Kidney (tissue), 14 donors: ENCODE data around the gene SCN1B. TPM values are rescaled to one million over a fixed set of nuclear protein-coding genes. Genes with fewer than 3 reads are reported as not detected.
A peak's percentile ranks its signal among the peaks of the same experiment; 100 is the strongest.
"Not testable (repeated sequence)": the region's sequence is repeated elsewhere in the genome, so short reads cannot be mapped to it uniquely, and the experiment has no call there.

Experiments
- DNase-seq, 5 donors: peaks; one replicate each; pipeline ENCODE4 v3.0.0-alpha.2; 2013 to 2020
- FAIRE-seq: peaks from 2 replicates; lab custom pipeline; 2012; peaks lifted over from hg19 to GRCh38; lab: Jason Lieb, UNC
- H3K27ac ChIP-seq, 2 donors: one replicate each; pipeline ENCODE4 v1.7.0; 2013; ENCODE audit warnings: low read depth in 2 of 2, low read length in 2 of 2, inconsistent platforms in 1 of 2
- H3K27me3 ChIP-seq: one replicate; pipeline ENCODE4 v1.7.1; 2013; ENCODE audit warnings: low read length, inconsistent platforms; ENCODE audit not compliant: control insufficient read depth, insufficient read depth
- H3K36me3 ChIP-seq, 3 donors: one replicate each; pipeline versions ENCODE4 v1.7.0 to v1.7.1; 2013; ENCODE audit warnings: low read length in 3 of 3, control low read depth in 1 of 3, inconsistent platforms in 1 of 3; ENCODE audit not compliant: insufficient read depth in 3 of 3, control insufficient read depth in 2 of 3
- H3K4me1 ChIP-seq, 3 donors: one replicate each; pipeline versions ENCODE4 v1.7.0 to v1.7.1; 2013; ENCODE audit warnings: low read length in 3 of 3, inconsistent platforms in 1 of 3, low read depth in 1 of 3; ENCODE audit not compliant: control insufficient read depth in 2 of 3, insufficient read depth in 2 of 3
- H3K4me3 ChIP-seq, 3 donors: one replicate each; pipeline versions ENCODE4 v1.7.0 to v1.8.1; 2013; ENCODE audit warnings: low read length in 3 of 3, control low read depth in 1 of 3, inconsistent platforms in 1 of 3
- H3K9ac ChIP-seq, 3 donors: one replicate each; pipeline versions ENCODE4 v1.7.0 to v1.7.1; 2013; ENCODE audit warnings: low read length in 3 of 3, control low read depth in 1 of 3, inconsistent platforms in 1 of 3
- H3K9me3 ChIP-seq, 3 donors: one replicate each; pipeline versions ENCODE4 v1.7.0 to v1.7.1; 2013; ENCODE audit warnings: low read length in 3 of 3, control low read depth in 1 of 3, inconsistent platforms in 1 of 3; ENCODE audit not compliant: control insufficient read depth in 2 of 3, insufficient read depth in 1 of 3
- intact Hi-C: fragments of 100-400 bp; cut with DNase I; formaldehyde crosslinking; loops from one replicate; pipeline ENCODE4 v1.11.1; 2022
- polyA plus RNA-seq: library from polyadenylated mRNA; stranded (reverse); fragments of 350-450 nt; fragmentation: Illumina TruSeq; extraction: RNeasy Lipid Tissue Mini Kit (QIAGEN cat#74804); gene quantifications from one replicate; pipeline ENCODE4 v1.2.3, GENCODE V29; 2014; ENCODE audit warnings: low read depth, low replicate concordance; ENCODE audit not compliant: insufficient read depth
- total RNA-seq: library from RNA; stranded (reverse); fragmentation: NEBNext Ultra II Directional; extraction: Animal tissue kit (Norgen Biotek cat#: 25700); gene quantifications from one replicate; pipeline ENCODE4 v1.2.1, GENCODE V29; 2021
- TF ChIP-seq, protein P1 (sequence below): IDR thresholded peaks from 3 replicates; pipeline ENCODE4 v1.5.1; 2012; ENCODE audit warnings: mild to moderate bottlenecking, moderate library complexity, borderline replicate concordance; ENCODE audit not compliant: insufficient read depth; ENCODE audit errors: extremely low read depth
- donor health status: control.
- donor health status: control.
- donor health status: control.
- donor health status: control.
- donor health status: control.
- donor health status: DM: yes; HTN: yes; CAD: no.
- donor health status: Normal renal cell carcinoma (clear cell type).

The SCN1B gene
- total and polyA plus RNA-seq, 2 donors from 2014 or later, result 9.6 to 24.1 TPM

DNA sequence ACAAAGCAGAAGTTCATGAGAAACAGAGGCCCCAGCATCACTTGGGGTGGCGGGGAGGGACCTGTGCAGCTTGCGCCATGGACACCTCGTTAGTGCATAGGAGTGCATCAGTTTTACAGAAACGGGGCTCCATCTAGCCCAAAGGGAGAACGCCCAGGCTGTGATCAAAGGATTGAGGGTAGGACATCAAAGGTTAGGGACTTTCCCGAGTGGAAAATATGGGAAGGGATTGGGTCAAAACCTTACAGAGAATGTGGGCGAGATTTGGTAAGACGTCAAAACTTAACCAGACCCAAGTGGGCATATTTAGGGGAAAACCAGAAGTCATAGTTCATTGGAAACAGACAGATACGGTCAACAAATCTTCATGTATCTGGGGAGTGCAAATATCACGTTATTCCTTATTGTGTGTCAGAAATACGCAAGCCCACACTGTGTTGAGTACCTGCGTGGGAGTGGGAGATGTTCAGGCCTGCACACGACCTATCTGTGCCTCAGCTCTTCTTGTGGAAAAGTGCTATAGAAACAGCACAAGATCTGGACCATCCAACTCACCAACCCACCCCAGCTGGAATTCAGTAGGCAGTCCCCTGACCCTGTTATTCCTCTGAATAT lies 39.6 kb upstream of the SCN1B start:
- Histone ChIP-seq H3K36me3 (no peaks in the 10 kb centered on the region), H3K27me3 (no peaks in the 10 kb centered on the region), H3K27ac (no peak overlapping the region), H3K4me1 (peaks cover 0 to 9% (median 6%) of the 10 kb centered on the region in 3 donors), H3K4me3 (no peak overlapping the region), H3K9me3 (no peaks in the 10 kb centered on the region), H3K9ac (no peak overlapping the region)
- TF ChIP-seq, protein P1, sequence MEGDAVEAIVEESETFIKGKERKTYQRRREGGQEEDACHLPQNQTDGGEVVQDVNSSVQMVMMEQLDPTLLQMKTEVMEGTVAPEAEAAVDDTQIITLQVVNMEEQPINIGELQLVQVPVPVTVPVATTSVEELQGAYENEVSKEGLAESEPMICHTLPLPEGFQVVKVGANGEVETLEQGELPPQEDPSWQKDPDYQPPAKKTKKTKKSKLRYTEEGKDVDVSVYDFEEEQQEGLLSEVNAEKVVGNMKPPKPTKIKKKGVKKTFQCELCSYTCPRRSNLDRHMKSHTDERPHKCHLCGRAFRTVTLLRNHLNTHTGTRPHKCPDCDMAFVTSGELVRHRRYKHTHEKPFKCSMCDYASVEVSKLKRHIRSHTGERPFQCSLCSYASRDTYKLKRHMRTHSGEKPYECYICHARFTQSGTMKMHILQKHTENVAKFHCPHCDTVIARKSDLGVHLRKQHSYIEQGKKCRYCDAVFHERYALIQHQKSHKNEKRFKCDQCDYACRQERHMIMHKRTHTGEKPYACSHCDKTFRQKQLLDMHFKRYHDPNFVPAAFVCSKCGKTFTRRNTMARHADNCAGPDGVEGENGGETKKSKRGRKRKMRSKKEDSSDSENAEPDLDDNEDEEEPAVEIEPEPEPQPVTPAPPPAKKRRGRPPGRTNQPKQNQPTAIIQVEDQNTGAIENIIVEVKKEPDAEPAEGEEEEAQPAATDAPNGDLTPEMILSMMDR, result no peak
- intact Hi-C loops, result no loop called here
- FAIRE-seq, result no peak
- DNase-seq, result peak in 1 of 5 donors; percentile 43

DNA sequence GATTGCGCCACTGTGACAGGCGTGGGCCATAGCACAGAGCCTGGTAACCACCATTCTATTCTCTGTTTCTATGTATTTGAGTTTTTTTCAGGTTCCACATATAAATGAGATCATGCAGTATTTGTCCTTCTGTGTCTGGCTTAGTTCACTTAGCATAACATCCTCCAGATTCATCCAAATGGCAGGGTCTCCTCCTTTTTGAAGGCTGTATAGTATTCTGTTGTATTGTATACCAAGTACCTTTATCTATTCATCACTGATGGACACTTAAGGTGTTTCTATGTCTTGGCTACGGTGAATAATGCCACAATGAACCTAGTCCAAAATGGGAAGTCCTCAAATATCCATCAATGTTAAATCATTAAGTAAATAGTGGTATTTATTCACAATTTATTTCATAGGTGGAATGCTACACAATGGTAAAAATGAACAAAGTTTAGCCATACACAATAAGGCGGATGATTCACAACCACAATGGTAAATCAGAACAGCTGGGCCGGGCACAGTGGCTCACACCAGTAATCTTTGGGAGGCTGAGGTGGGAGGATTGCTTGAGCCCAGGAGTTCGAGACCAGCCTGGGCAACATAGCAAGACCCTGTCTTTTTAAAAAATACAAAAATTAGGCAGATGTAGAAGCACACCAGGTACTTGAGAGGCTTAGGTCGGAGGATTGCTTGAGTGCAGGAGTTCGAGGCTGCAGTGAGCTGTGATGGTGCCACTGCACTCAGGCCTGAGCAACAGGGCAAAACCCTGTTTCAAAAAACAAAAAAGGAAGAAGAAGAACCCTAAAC lies 38.5 kb upstream of the SCN1B start:
- Histone ChIP-seq H3K4me3 (no peak overlapping the region), H3K27me3 (no peaks in the 10 kb centered on the region), H3K4me1 (peaks cover 0 to 9% (median 9%) of the 10 kb centered on the region in 3 donors), H3K36me3 (no peaks in the 10 kb centered on the region), H3K27ac (no peak overlapping the region), H3K9me3 (no peaks in the 10 kb centered on the region), H3K9ac (no peak overlapping the region)
- no peak for FAIRE-seq
- DNase-seq, result peak in 1 of 5 donors; percentile 4
- intact Hi-C loops, result no loop called here
- TF ChIP-seq, protein P1, result no peak

DNA sequence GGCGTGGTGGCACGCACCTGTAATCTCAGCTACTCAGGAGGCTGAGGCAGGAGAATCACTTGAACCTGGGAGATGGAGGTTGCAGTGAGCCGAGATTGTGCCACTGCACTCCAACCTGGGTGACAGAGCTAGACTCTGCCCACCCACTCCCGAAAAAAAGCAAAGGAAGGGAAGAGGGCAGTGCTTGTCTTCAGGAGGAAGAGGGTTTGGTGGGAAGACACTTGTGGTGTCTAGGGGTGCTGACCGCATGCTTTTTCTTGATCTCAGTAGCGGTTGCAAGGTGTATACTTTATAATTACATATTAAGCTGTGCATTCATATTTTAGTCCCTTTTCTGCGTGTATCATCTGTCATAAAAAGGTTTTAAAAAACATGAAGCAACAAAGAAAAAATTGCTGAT lies 37.7 kb upstream of the SCN1B start:
- H3K4me3 ChIP-seq, H3K27ac ChIP-seq, H3K9me3 ChIP-seq, FAIRE-seq, H3K27me3 ChIP-seq, H3K9ac ChIP-seq, H3K36me3 ChIP-seq, intact Hi-C loops: not testable (repeated sequence)
- peaks cover 2 to 12% (median 9%) of the 10 kb centered on the region in 3 donors for H3K4me1 ChIP-seq
- DNase-seq, result peak in 1 of 5 donors; percentile 2

DNA sequence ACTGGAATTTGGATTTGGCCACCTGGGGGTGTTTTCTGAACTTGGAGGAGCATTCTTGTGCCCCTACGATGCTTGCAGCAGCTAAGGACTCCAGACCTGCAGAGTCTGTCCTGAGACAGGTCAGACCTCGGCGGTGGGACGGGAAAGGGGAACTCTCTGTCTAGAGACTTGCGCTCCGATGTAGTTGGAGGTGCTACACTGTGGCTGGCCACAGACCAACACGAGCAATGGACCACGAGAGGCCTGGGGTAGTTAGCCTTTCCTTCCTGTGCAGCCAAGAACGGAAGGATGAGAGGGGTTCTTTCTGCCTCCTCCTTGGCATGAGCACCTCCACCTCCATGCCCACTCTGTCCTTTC lies 36.0 kb upstream of the SCN1B start:
- DNase-seq (no peak), FAIRE-seq (no peak)
- Histone ChIP-seq H3K36me3 (no peaks in the 10 kb centered on the region), H3K9ac (peak overlapping the region in 1 of 3 donors; percentile 26), H3K4me1 (peaks cover 2 to 19% (median 14%) of the 10 kb centered on the region in 3 donors), H3K27me3 (no peaks in the 10 kb centered on the region), H3K4me3 (no peak overlapping the region), H3K27ac (peak overlapping the region; percentile 57 to 78), H3K9me3 (no peaks in the 10 kb centered on the region)
- intact Hi-C loops, result no loop called here
- TF ChIP-seq, protein P1, result no peak
